Glutamatergic neuron (in vitro differentiated cells): ENCODE measurements around the gene RRAD. TPM values are rescaled to one million over a fixed set of nuclear protein-coding genes. Genes with fewer than 3 reads are reported as not detected.
A peak's percentile ranks its signal among the peaks of the same experiment; 100 is the strongest.

Experiments used
- DNase-seq: peaks from one replicate; pipeline ENCODE4 v3.0.0; 2022
- H3K27ac Mint-ChIP-seq: one replicate; pipeline ENCODE4 v1.8.0; 2020; ENCODE audit warnings: mild to moderate bottlenecking, mixed read lengths, inconsistent platforms; ENCODE audit not compliant: unreplicated experiment
- H3K27me3 Mint-ChIP-seq: one replicate; pipeline ENCODE4 v1.8.0; 2020; ENCODE audit warnings: mild to moderate bottlenecking, moderate library complexity, mixed read lengths, inconsistent platforms; ENCODE audit not compliant: unreplicated experiment
- H3K36me3 Mint-ChIP-seq: one replicate; pipeline ENCODE4 v1.8.0; 2020; ENCODE audit warnings: mild to moderate bottlenecking, mixed read lengths, inconsistent platforms; ENCODE audit not compliant: unreplicated experiment
- H3K4me1 Mint-ChIP-seq: one replicate; pipeline ENCODE4 v1.8.0; 2020; ENCODE audit warnings: mild to moderate bottlenecking, low read depth, mixed read lengths, inconsistent platforms; ENCODE audit not compliant: unreplicated experiment
- H3K4me3 Mint-ChIP-seq: one replicate; pipeline ENCODE4 v1.8.0; 2020; ENCODE audit warnings: mild to moderate bottlenecking, mixed read lengths, inconsistent platforms; ENCODE audit not compliant: unreplicated experiment
- H3K9me3 Mint-ChIP-seq: one replicate; pipeline ENCODE4 v1.8.0; 2020; ENCODE audit warnings: mild to moderate bottlenecking, moderate library complexity, mixed read lengths, inconsistent platforms; ENCODE audit not compliant: unreplicated experiment
- total RNA-seq: library from RNA; stranded (reverse); fragmentation: NEBNext Ultra II Directional; extraction: Animal tissue kit (Norgen Biotek cat#: 25700); gene quantifications from one replicate; pipeline ENCODE4 v1.2.1, GENCODE V29; 2021; ENCODE audit not compliant: unreplicated experiment
- TF ChIP-seq, protein P1 (sequence below): fragments of 200-600 bp; sonication (generic); IDR thresholded peaks from one replicate; pipeline ENCODE4 v1.5.0; 2021; ENCODE audit not compliant: partially characterized antibody, unreplicated experiment

Gene RRAD
- total RNA-seq, 1 donor from 2014 or later = 1.1 TPM

DNA sequence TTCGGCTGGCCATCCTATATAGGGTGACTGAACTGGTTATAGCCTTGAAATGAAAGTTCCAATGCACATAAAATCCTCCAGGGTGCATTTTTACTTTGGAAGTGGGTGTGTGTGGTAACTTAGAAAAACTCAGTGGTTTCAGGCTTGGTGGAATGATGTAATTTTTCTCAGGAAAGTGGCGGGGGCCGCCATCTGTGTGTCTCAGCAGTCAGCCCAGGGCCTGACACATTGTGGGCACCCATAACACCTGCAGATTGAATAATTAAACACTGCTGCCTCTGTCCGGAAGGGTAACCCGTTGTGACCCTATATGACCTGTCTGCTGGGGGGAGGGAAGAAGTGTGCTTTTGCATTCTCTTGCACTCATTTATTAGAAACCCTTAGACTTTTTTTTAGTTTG lies 47.3 kb downstream of the RRAD start:
- TF ChIP-seq, protein P1, sequence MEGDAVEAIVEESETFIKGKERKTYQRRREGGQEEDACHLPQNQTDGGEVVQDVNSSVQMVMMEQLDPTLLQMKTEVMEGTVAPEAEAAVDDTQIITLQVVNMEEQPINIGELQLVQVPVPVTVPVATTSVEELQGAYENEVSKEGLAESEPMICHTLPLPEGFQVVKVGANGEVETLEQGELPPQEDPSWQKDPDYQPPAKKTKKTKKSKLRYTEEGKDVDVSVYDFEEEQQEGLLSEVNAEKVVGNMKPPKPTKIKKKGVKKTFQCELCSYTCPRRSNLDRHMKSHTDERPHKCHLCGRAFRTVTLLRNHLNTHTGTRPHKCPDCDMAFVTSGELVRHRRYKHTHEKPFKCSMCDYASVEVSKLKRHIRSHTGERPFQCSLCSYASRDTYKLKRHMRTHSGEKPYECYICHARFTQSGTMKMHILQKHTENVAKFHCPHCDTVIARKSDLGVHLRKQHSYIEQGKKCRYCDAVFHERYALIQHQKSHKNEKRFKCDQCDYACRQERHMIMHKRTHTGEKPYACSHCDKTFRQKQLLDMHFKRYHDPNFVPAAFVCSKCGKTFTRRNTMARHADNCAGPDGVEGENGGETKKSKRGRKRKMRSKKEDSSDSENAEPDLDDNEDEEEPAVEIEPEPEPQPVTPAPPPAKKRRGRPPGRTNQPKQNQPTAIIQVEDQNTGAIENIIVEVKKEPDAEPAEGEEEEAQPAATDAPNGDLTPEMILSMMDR = no peak
- Mint-ChIP-seq H3K27ac (no peak overlapping the region), H3K4me1 (peaks cover 14% of the 10 kb centered on the region), H3K9me3 (peaks cover 6% of the 10 kb centered on the region), H3K27me3 (peaks cover 7% of the 10 kb centered on the region), H3K4me3 (no peak overlapping the region), H3K36me3 (no peaks in the 10 kb centered on the region)
- no peak for DNase-seq

DNA sequence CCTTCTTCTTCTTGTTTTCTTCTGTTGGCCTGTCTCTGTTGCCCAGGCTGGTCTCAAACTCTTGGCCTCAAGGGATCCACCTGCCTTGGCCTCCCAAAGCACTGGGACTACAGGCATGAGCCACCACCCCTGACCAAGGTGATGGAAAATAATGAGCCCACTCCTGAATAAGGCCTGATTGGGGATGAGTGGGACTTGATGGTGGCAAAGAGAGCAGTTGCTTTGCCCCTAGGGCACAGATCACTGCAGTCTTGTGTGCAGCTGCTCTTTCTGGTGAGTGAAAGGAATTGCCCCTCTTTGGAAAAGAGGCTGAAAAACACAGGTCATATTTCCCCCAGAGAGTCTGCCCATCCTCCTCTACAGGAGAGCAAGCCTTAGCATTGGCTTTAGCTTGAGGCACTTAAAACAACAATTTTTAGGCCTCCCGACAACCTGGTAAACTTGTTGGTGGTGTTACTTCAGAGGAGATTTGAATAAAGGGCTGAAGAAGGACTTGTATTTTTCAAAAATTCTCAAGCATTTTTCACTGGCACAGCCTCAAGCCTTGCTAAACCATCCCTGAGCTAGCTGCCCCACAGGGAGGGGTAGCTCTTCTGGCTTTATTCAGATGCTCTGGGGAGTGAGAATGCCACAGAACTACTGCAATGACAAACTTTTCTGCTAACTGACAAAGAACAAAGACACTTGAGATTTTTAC lies 51.1 kb downstream of the RRAD start:
- TF ChIP-seq, protein P1 = no peak
- H3K36me3 Mint-ChIP-seq = no peaks in the 10 kb centered on the region
- peaks cover 5% of the 10 kb centered on the region for H3K9me3 Mint-ChIP-seq
- H3K27me3 Mint-ChIP-seq = peaks cover 1% of the 10 kb centered on the region
- H3K4me1 Mint-ChIP-seq = peaks cover 9% of the 10 kb centered on the region
- no peak overlapping the region for H3K4me3 Mint-ChIP-seq
- H3K27ac Mint-ChIP-seq = no peak overlapping the region
- no peak for DNase-seq

DNA sequence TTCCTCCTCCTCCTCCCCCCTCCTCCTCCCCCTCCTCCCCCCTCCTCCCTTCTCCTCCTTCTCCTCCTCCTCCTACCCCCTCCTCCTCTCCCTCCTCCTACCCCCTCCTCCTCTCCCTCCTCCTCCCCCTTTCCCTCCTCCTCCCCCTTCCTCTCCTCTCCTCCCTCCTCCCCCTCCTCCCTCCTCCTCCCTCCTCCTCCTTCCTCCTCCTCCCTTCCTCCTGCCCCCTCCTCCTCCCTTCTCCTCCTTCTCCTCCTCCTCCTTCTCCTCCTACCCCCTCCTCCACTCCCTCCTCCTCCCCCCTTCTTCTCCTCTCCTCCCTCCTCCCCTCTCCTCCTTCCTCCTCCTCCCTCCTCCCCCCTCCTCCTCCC lies 51.7 kb downstream of the RRAD start:
- DNase-seq = no peak
- Mint-ChIP-seq H3K36me3 (no peaks in the 10 kb centered on the region), H3K4me1 (peaks cover 9% of the 10 kb centered on the region), H3K27ac (no peak overlapping the region), H3K4me3 (no peak overlapping the region), H3K27me3 (peaks cover 1% of the 10 kb centered on the region), H3K9me3 (peaks cover 5% of the 10 kb centered on the region)
- TF ChIP-seq, protein P1 = no peak

DNA sequence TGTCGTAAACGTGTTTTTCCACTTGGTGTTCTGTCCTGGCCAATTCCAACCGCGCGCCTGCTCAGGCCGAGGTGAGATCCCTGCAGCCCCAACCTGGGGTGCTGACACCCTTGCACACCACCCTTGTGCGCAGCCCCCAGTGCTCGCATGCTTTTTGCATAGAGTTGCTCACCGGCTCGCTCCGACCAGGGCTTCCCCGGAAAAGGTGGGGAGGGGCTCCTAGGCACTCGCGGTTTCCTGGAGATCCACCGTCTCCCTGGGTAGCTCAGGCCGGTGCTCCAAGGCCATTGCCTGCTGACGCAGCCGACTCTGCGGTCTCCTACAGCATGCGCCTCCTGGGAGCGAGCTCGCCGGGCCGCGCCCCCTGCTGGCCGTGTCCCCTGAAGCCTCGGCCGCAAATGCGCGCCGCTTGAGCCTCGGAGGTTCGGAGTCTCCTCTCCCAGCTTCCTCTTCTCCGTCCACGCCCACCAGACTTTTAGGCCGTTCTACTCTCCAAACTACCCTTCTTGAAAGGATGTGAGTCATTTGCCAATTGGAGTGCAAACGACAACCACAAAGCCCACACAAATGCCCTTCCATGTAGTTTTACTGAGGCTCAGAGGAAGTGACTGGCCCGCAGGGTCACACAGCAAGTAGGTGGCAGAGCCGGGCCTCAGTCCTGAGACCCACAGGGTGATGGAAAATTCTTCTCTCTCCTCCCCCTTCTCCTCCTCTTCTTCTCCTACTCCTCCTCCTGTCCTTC lies 52.2 kb downstream of the RRAD start:
- peak; percentile 93 for DNase-seq
- Mint-ChIP-seq H3K4me3 (peak overlapping the region; percentile 84), H3K27ac (no peak overlapping the region), H3K27me3 (peaks cover 1% of the 10 kb centered on the region), H3K9me3 (peaks cover 5% of the 10 kb centered on the region), H3K4me1 (peaks cover 9% of the 10 kb centered on the region), H3K36me3 (no peaks in the 10 kb centered on the region)
- TF ChIP-seq, protein P1 = peak; percentile 96

DNA sequence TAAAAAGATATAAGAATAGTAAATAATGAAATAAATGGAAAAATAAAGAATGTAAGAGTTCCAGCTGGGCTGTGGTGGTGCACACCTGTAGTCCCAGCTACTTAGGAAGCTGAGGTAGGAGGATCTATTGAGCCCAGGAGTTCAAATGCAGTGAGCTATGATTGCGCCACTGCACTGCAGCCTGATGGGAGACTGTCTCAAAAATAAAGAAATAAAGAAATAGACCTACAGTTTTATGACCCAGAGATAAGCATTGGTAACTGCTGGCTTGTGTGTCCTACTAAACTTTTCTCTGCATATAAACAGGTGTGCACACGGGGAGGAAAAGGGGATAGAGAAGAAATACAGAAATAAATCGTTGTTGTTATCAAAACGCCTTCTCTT lies 52.8 kb downstream of the RRAD start:
- H3K27ac Mint-ChIP-seq = no peak overlapping the region
- TF ChIP-seq, protein P1 = no peak
- H3K4me1 Mint-ChIP-seq = peaks cover 9% of the 10 kb centered on the region
- H3K9me3 Mint-ChIP-seq = peaks cover 5% of the 10 kb centered on the region
- peaks cover 3% of the 10 kb centered on the region for H3K27me3 Mint-ChIP-seq
- no peaks in the 10 kb centered on the region for H3K36me3 Mint-ChIP-seq
- no peak for DNase-seq
- H3K4me3 Mint-ChIP-seq = peak overlapping the region; percentile 84
